Stimulated activated naive CD4-positive, alpha-beta T cell treated with Interleukin-2 at 50 U/mL for 16 hours (primary cell): Measurements from ENCODE around the gene TRIM6.
"Not testable (repeated sequence)": the region's sequence is repeated elsewhere in the genome, so short reads cannot be mapped to it uniquely, and the experiment has no call there.

Experiments used
- DNase-seq: peaks from one replicate; lab custom pipeline; 2025; lab: John Stamatoyannopoulos, UW

Gene TRIM6, protein sequence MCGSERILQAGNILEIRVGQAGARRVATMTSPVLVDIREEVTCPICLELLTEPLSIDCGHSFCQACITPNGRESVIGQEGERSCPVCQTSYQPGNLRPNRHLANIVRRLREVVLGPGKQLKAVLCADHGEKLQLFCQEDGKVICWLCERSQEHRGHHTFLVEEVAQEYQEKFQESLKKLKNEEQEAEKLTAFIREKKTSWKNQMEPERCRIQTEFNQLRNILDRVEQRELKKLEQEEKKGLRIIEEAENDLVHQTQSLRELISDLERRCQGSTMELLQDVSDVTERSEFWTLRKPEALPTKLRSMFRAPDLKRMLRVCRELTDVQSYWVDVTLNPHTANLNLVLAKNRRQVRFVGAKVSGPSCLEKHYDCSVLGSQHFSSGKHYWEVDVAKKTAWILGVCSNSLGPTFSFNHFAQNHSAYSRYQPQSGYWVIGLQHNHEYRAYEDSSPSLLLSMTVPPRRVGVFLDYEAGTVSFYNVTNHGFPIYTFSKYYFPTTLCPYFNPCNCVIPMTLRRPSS

DNA sequence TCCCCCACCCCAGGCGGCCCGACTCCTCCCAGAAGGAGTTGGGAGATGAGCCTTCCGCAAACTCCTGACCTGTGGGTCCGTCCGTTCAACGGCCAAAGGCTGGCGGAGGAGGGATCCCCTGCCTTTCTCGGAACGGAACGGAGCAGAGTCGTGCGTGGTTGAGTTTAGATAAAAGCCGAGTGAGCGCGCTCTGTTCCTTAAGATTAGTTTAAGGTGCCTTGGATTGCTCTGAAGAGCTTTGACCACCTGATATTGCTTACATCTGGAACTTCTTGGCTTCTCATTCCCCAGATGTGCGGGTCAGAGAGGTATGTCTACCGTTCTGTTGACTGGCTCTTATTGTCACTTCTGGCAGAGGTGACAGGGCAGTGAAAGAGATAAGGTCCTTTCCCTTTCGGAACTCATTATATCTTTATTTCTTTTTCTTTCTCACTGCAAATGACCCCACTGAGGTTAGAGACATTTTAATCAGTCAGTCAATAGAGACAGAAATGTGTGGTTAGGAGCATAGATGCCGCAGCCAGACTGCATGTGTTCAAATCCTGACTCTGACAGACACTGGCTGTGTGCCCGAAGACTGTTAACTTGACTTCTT lies at the start of gene TRIM6:
TRIM6 (plus strand) TSS at position 31 of the 595 bp plus-strand sequence; CDS start at position 292, 261 bp downstream.
- no peak for DNase-seq

DNA sequence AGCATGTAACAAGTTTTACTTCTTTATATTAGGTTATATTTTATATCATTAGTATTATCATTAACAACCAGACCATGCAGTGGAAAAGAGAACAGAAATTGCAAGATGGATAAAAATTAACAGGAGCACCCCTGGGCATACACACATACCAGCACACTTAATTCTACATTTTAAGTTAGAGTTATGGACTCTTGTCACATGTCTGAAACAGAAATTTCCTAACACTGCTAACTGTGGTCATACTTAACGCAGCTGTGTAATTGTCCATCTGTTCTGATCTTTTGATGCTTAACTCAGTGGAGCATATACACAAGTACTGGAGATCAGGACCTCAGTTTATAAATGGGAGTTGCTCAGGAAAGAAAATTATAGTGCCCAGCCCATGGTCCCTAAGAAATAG lies 48.5 kb upstream of the TRIM6 start:
- no peak for DNase-seq

DNA sequence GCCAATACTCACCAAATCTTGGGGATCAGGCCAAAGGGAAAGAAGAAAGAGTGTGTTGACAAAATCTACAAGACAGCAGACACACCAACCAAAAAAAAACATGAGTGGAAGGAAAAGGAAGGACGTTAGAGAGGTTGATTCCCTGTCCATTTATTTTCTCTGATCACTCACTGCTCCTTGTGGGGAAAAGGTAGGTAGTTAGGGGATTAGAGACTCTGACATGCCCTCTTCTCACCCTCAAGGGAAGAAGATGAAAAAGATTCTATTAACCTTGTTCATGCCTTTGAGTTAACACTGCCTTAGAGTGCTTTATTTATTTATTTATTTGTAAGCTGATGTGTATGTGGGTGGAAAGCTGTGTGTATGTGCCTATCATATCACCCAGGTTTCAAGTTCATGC lies 48.0 kb upstream of the TRIM6 start, which contains the start of gene OR52H1:
OR52H1 (minus strand) TSS at position 101 of the 400 bp plus-strand sequence. CDS start 3,035 bp downstream, outside the sequence.
- DNase-seq = no peak

DNA sequence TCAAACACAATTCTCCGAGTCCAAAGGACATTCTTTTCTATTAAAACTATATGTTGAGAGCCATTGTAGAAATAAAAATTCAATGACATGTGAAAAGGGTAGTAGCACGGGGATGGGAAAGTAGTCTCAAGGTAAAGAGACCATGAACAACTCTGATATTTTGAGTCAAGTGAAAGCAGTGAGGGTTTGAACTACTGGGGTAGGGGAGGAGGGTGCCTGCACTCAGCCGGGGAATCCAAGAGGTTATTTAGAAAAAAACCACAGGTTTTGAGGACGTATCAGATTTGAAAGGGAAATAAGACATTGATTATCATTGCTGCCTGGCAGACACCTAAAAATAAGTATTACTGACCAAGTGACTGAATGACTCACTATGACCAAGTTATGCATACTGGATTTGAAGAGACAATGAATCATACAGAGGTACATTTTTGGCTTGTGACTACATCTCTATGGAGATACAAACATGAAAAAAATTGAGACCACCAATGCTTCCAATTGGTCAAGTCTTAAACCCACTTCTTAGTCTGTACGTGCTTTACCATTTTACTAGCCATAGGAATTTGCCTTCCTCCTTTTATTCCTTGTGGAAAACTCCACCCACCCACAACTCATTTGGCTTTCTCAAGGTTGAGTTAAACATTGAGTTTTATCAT lies 45.9 kb upstream of the TRIM6 start:
- no peak for DNase-seq

DNA sequence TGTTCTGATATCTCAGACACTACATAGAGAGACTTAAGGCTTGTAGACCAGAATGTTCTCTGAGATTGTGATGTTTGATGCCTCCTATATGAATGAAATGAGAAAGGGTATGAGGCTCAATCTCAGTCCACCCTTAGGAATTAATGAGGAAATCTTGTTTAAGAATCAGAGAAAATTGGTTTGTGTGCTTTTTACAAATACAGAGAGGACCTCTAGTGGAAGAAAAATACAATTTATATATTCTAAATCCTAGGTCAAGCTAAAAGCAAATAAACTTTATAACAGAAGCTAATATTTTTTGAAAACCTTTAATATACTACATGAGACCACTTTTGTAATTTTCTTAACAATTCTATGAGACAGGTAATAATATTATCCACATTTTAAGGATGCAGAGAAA lies 43.1 kb upstream of the TRIM6 start:
- no peak for DNase-seq

DNA sequence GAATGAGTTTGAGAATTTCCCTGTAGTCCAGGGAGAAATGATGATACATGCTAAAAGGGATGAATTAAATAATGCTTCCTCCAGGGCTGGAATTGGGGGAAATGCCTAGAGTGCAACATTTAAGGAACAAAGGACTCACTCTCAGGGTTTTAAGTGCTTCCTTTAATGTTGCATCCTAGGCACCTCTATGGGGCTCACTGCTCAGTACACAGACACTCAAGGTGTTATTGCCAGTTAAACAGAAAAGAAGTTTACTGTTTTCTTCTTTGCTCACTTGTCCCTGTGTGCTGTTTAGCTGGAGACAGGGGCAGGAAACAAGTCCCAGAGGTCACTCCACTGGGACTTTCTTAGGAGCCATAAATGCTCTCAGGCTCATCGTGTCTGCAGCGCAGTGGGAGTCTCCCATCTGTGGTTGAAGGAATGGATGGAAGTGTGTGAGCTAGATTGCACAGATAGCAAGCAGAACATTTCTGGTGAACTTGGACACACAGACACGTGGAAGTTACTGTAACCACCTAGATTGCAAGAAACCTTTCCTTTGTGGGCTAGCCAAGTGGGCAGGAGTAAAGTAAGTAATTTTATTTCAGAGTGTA lies 39.7 kb upstream of the TRIM6 start:
- DNase-seq = no peak

DNA sequence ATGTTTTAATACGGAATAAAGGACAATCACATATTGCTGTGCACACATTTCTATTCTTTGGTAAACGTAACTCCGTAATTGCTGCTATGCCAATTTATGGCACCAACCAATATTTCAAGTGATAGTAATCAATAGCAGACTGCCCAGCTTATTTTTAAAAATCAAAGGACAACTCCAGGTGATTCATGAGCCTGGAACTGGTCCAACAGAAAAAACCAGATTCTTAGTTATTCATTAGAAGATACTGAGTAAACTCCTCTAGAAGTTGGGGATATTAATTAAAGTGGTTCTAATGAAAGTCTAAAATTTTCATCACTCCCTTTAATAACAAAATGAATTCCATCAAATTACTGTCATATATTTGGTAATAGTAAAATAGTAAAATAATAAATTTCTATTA lies 38.7 kb upstream of the TRIM6 start:
- DNase-seq = no peak

DNA sequence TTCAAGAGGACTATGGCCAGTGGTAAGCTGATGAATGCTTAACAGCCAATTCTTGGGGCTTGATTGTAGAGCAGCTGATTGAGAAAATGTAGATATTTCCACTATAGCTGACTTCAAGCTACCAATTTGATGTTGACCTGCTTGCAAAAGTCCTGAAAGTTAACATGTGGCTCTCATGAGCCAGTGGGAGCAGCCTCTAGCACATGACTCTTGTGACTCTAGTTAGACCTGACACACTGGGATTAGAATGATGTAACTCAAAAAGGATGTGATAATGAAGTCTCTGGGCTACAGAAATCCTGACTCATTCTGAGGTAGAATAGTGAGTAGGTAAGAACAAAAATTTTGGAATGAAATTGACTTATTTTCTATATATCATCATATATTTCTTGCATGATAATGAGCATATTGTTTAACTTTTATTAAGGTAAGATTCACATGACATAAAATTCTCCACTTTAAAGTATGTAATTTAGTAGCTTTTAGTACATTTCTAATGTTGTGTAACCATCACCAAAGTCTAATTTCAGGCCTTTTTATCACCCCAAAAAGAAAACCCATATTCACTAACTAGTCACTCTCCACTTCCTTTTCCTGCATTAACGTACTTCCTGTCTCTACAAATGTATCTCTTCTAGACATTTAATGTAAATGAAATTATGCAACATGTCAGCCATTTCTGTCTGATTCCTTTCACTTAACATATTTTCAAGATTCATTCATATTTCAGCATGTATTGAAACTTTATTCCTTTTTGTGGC lies 32.0 kb upstream of the TRIM6 start:
- no peak for DNase-seq

DNA sequence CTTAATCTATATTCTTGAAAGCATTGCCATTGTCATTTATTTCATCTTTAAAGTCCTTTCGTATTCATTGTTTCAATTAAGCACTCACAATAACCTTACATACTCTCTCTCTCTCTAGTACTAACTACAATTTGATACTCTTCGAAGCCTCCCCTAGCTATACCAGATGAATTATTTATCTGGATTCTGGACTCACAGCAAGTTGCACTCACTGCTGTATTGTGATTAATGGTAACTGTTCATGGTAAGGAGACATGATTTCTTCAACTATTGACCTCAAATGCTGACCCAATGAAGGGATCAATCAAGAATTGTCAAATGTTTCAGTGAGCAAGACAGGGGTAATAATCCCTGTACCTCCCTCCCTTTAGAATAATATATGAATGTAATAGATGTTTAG lies 21.8 kb upstream of the TRIM6 start:
- no peak for DNase-seq

DNA sequence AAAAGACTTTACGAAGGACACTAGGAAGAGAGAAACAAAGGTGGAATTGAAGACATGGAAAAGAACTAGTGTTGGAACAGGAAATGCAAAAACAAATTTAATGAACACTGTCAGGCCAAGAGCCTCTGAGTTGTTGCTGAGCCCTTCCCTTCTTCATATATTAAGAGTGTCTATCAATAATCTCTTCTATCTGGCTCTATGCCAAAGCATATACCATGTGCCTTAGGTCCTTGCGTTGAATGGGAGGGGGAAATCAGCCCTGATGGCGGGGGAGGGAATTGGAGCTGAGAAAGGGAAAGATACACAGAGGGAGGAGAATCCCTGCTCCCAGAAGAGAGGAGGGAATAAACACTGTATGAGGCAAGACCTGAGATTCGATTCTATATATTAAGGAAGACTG lies 21.3 kb upstream of the TRIM6 start:
- DNase-seq = no peak

DNA sequence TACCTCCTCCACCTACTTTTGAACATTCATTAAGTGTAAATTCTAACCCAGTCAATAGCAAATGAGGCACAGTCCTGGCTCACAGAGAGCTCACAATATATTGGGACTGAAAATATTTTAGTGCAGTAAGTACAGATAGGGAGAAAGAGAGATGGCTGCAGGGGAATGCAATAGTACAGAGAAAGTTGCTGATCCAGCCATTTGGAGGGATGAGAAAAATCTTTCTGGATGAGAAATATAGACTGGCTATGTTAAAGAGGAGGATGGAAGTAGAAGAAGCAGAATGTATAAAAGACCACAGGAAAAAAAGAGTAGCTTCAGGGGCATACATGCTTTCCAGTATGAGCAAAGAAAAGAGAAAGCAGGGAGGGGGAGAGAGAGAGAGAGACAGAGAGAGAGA lies 19.3 kb upstream of the TRIM6 start:
- DNase-seq = no peak

DNA sequence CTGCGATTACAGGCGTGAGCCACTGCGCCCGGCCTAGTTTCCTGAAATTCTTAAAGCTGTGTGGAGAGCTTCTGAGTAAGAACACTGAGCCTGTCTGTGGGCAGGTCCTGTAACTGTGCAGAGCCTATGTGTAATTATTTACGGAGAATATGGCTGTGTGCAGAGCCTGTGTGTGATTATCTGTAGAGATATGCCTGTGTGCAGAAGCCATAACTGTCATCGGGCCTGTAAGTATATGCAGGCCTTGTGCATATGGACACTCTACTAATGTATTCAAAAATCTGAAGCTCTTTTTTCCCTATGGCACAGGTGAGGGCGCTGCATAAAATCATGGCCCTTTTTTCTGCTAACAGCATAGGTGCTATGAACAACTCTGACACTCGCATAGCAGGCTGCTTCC lies 15.9 kb upstream of the TRIM6 start, which contains the start of gene OR52B6:
OR52B6 (plus strand) TSS at position 301 of the 400 bp plus-strand sequence; CDS start at position 301, 0 bp downstream.
- DNase-seq = no peak

DNA sequence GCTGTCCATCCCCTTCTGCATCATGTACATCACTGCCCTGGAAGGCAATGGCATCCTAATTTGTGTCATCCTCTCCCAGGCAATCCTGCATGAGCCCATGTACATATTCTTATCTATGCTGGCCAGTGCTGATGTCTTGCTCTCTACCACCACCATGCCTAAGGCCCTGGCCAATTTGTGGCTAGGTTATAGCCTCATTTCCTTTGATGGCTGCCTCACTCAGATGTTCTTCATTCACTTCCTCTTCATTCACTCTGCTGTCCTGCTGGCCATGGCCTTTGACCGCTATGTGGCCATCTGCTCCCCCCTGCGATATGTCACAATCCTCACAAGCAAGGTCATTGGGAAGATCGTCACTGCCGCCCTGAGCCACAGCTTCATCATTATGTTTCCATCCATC lies 15.4 kb upstream of the TRIM6 start:
- DNase-seq = no peak

DNA sequence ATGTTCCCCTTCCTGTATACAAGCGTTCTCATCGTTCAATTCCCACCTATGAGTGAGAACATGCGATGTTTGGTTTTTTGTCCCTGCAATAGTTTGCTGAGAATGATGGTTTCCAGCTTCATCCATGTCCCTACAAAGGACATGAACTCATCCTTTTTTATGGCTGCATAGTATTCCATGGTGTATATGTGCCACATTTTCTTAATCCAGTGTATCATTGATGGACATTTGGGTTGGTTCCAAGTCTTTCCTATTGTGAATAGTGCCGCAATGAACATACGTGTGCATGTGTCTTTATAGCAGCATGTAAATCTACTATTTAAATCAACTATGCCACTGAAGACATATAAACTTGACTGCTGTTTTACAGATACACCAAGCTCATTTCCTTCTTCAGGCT lies 12.0 kb upstream of the TRIM6 start:
- DNase-seq = not testable (repeated sequence)

DNA sequence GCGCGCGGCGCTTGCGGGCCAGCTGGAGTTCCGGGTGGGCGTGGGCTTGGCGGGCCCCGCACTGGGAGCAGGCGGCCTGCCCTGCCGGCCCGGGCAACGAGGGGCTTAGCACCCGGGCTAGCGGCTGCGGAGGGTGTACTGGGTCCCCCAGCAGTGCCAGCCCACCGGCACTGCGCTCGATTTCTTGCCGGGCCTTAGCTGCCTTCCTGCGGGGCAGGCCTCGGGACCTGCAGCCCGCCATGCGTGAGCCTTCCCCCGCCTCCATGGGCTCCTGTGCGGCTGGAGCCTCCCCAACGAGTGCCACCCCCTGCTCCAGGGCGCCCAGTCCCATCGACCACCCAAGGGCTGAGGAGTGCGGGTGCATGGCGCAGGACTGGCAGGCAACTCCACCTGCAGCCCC lies 6.5 kb upstream of the TRIM6 start:
- DNase-seq = not testable (repeated sequence)

DNA sequence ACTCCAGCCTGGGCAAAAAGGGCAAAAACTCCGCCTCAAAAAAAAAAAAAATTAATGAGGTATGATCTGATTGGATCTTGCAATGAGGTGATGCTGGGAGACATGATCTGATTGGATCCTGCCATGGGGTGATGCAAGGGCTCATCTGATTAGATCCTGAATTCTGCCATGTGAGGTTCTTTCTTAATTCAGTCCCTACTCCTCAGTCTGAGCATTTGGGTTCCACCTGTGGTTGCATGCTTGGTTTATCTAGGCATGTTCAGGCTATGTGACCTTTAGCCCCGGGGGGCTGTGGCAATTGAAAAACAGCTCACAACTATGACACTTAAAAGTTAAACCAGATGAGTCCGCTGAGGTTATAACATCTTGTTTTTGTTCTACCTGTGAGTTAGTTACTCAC lies 4.8 kb upstream of the TRIM6 start:
- DNase-seq = no peak

DNA sequence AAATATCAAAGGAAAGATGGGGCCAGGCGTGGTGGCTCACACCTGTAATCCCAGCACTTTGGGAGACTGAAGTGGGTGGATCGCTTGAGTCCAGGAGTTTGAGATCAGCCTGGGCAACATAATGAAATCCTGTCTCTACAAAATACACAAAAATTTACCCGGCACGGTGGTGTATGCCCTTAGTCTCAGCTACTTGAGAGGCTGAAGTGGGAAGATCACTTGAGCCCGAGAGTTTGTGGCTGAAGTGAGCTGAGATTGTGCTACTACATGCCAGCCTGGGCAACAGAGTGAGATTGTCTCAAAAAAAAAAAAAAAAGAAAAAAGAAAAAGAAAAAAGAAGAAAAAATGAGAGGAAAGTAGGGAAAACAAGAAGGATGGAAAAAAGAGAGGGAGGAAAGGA lies 3.8 kb upstream of the TRIM6 start:
- DNase-seq = no peak

DNA sequence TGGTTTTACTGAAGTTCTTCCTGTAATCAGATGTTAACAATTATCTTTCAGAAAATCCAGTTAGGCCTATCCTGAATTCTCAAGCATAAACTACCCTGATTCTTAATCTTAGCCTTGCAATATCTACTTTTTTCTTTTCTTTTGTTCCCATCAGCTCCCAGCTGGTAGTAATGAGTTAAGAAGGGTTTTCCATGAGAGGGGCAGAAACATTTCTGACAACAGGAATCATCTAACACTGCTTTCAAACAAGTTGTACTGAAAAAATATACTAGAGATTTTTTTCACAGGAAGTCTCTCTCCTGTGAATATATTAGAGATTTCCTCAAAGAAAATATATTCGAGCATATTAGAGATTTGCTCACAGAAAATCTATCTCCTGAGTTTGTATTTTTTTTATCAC lies 3.3 kb upstream of the TRIM6 start:
- DNase-seq = no peak

DNA sequence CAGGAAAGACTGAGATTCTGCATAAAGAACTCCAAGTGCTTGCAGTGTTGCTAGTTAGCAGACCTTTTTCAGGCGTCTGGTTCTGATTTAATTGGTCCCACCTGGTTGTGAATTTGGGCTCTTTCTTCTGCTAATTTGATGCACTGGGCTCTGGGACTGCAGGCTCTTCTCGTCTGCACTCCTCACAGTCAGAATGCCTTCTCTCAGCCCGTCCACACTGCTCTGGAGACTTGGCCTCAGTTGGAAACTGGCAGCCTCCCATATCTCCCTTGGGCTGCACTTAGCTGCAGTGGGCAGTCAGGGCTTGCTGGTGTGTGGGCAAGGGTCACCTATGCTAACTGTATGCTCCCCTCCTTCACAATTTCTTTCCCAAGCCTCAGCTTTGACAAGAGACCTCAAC lies 1.5 kb downstream of the TRIM6 start:
- no peak for DNase-seq

DNA sequence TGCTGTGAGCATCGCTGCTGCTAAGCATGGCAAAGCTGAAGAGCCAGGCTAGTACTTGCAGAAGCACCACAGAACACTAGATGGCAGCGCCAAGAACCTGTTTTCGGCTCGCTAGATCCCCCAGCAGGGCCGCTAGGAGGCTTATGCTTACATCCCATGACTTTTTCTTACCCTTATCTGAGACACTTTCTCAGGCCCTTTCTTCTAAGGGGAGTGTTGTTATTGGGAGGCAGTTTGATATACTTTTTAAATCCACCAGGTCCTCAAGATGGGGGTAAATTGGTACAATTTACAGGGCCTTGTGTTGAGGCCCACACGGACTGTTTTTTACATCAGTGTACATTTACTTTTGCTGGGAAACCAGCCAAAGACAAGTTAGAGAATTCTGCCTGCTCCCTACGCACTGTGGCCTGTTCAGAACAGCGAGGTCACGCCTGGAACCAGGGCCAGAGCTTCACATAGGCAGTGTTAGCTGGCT lies 4.0 kb downstream of the TRIM6 start:
- DNase-seq = peak; percentile 36

DNA sequence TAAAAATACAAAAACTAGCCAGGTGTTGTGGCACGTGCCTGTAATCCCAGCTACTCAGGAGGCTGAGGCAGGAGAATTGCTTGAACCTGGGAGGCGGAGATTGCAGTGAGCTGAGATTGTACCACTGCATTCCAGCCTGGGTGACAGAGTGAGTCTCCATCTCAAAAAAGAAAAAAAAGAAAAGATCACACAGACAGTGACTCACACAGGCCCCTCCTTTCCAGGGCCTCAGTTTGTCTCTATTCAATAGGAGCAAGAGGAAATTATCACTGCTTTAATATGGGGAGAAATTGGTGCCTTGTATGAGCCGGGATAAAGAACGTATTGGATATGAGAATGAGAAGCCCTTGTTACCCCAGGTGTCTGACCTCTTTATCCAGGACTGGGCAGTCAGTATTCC lies 6.4 kb downstream of the TRIM6 start:
- DNase-seq = not testable (repeated sequence)
